Subcutaneous preadipocyte (primary cell): ENCODE measurements around the gene PTPN2. TPM values are rescaled to one million over a fixed set of nuclear protein-coding genes. Genes with fewer than 3 reads are reported as not detected.

Experiments
- small RNA-seq: library from RNA; depleted of rRNA; stranded (forward); fragments of <200 nt; gene quantifications from one replicate; pipeline ENCODE3, GENCODE V24; 2012
- total RNA-seq: library from RNA; depleted of rRNA; stranded (reverse); fragments of >200 nt; gene quantifications from 2 replicates; pipeline ENCODE4 v1.2.3, GENCODE V29; 2012

Gene PTPN2
- total RNA-seq: 26.5 and 29.7 TPM in 2 replicates

DNA sequence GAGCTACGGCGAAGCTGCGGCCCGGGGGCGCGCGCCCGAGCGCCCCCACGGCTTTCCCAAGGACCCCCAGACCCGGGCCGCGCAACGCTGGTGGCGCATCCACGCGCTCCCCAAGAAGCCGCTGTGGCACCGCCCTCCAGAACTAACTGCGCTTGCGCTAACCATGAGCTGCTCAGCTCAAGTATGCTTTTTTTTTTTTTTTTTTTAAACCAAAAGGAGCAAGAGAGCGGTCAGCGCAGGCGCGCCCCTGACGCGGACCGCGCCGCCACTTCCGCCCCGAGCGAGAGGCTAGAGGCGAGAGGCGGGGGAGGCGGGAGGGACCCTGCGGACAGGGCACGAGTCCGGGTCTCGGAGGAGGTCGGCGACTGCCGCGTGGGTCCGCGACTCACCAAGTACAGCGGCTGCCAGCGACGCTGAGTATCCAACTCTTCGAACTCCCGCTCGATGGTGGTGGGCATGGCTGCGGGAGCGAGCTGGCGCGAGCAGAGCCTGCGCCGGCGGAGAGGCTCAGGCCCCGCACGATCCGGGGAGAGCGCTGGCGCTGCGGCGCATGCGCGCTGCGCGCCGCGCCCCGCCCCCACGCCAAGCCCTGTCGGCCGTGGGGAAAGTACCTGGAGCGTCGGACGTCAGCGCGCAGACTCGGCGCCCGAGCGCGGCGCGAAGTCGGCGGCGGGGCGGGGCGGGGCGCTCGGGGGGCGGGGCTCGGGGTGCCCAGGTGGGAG, at the start of gene PTPN2:
Gene PTPN2 (minus strand): TSS at position 554 of the 722 bp plus-strand sequence. CDS start 96 bp downstream, at position 458.

Small RNA genes within 50 kb of the gene (small RNA-seq; reads per million reads assigned to genes)
- not detected for gene RF00019

Other genes starting within 250 kb of the PTPN2 start
- 18.7 and 27.0 TPM in 2 replicates for gene SPIRE1, start 226.1 kb downstream of the PTPN2 start, total RNA-seq
- 6.6 and 9.8 TPM in 2 replicates for gene CEP76, start 181.5 kb downstream of the PTPN2 start, total RNA-seq
- gene PSMG2, start 181.2 kb downstream of the PTPN2 start, total RNA-seq: 102 and 103 TPM in 2 replicates
- 51.1 and 68.0 TPM in 2 replicates for gene SEH1L, start 63.8 kb upstream of the PTPN2 start, total RNA-seq
- gene CEP192, start 107.1 kb upstream of the PTPN2 start, total RNA-seq: 28.7 and 40.3 TPM in 2 replicates